Loucy (cell line): Measurements from ENCODE around the gene SYNRG.

Source experiments
- H2AFZ ChIP-seq: fragments of 200-600 bp; sonication (generic); 2 replicates; pipeline ENCODE4 v1.6.0; 2016; ENCODE audit warnings: antibody characterized with exemption, mild to moderate bottlenecking, low read length, moderate library complexity
- H3F3A ChIP-seq: fragments of 200-600 bp; 2 replicates; pipeline ENCODE4 v1.6.0; 2016; ENCODE audit warnings: antibody characterized with exemption, low read depth, mild to moderate bottlenecking
- H3K27me3 ChIP-seq: fragments of 200-600 bp; sonication (generic); 2 replicates; pipeline ENCODE4 v1.6.1; 2014; ENCODE audit warnings: low read length, mild to moderate bottlenecking; ENCODE audit not compliant: insufficient read depth, poor library complexity, severe bottlenecking
- H3K36me3 ChIP-seq: fragments of 200-600 bp; sonication (generic); 2 replicates; pipeline ENCODE4 v1.6.1; 2016; ENCODE audit warnings: low read length; ENCODE audit not compliant: insufficient read depth
- H3K4me1 ChIP-seq: fragments of 200-600 bp; sonication (generic); 2 replicates; pipeline ENCODE4 v1.5.1; 2014; ENCODE audit warnings: low read length, mild to moderate bottlenecking; ENCODE audit not compliant: insufficient read depth, poor library complexity, severe bottlenecking
- H3K4me2 ChIP-seq: fragments of 200-600 bp; sonication (generic); 2 replicates; pipeline ENCODE4 v1.6.0; 2014; ENCODE audit warnings: antibody characterized with exemption, low read length, low read depth, mild to moderate bottlenecking; ENCODE audit not compliant: poor library complexity, severe bottlenecking
- H3K4me3 ChIP-seq: fragments of 200-600 bp; sonication (generic); 2 replicates; pipeline ENCODE4 v1.5.1; 2014; ENCODE audit warnings: low read length, mild to moderate bottlenecking, mixed read lengths; ENCODE audit not compliant: poor library complexity, severe bottlenecking
- H3K79me2 ChIP-seq: fragments of 200-600 bp; sonication (generic); 2 replicates; pipeline ENCODE4 v1.6.1; 2014; ENCODE audit warnings: low read length; ENCODE audit not compliant: insufficient read depth
- H3K9ac ChIP-seq: fragments of 200-600 bp; sonication (generic); 2 replicates; pipeline ENCODE4 v1.6.0; 2014; ENCODE audit warnings: mild to moderate bottlenecking, low read depth, low read length, moderate library complexity; ENCODE audit not compliant: poor library complexity, severe bottlenecking
- H3K9me2 ChIP-seq: fragments of 200-600 bp; sonication (generic); replicated peaks from 2 replicates; pipeline ENCODE4 v1.6.1; 2016; ENCODE audit warnings: low read depth, low read length, mixed read lengths
- H3K9me3 ChIP-seq: fragments of 200-600 bp; sonication (generic); 2 replicates; pipeline ENCODE4 v1.6.1; 2014; ENCODE audit warnings: mild to moderate bottlenecking, antibody characterized with exemption, low read length, low read depth; ENCODE audit not compliant: insufficient read depth
- H4K20me1 ChIP-seq: fragments of 200-600 bp; sonication (generic); 2 replicates; pipeline ENCODE4 v1.6.0; 2014; ENCODE audit warnings: antibody characterized with exemption, low read length, mild to moderate bottlenecking; ENCODE audit not compliant: insufficient read depth, poor library complexity, severe bottlenecking
- EZH2phosphoT487 ChIP-seq: fragments of 200-600 bp; IDR thresholded peaks from 2 replicates; pipeline ENCODE4 v1.6.1; 2018; ENCODE audit warnings: antibody characterized with exemption, mild to moderate bottlenecking, moderate library complexity, borderline replicate concordance
- TF ChIP-seq, protein P1 (sequence below): fragments of 200-600 bp; sonication (generic); conservative IDR thresholded peaks from 2 replicates; pipeline ENCODE4 v1.5.1; 2014; ENCODE audit warnings: mild to moderate bottlenecking, antibody characterized with exemption, low read length

The SYNRG gene

DNA sequence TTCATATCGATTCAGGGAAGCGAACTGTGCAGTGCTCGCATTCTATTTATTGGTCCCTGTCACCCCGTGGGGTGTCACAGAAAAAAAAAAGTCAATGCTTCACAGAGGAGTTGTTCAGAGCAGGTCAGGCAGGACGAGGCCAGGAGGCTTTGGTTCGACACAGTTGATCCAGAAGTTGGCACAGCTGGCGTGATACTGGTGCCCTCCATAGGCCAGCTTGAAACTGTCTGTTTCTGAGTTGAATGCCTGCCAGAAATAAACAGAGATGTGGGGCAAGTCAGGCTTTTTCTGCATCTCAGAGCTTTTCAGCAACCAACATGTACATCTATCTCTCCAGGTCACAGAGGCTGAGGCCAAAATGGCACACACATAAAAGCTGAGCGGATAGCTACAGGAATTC, 90.4 kb downstream of the SYNRG start:
- TF ChIP-seq, protein P1, sequence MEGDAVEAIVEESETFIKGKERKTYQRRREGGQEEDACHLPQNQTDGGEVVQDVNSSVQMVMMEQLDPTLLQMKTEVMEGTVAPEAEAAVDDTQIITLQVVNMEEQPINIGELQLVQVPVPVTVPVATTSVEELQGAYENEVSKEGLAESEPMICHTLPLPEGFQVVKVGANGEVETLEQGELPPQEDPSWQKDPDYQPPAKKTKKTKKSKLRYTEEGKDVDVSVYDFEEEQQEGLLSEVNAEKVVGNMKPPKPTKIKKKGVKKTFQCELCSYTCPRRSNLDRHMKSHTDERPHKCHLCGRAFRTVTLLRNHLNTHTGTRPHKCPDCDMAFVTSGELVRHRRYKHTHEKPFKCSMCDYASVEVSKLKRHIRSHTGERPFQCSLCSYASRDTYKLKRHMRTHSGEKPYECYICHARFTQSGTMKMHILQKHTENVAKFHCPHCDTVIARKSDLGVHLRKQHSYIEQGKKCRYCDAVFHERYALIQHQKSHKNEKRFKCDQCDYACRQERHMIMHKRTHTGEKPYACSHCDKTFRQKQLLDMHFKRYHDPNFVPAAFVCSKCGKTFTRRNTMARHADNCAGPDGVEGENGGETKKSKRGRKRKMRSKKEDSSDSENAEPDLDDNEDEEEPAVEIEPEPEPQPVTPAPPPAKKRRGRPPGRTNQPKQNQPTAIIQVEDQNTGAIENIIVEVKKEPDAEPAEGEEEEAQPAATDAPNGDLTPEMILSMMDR: peak; percentile 30; the same call in 1 of the 2 replicates
- TF ChIP-seq EZH2phosphoT487: no peak
- H3K79me2 ChIP-seq: no peaks in the 10 kb centered on the region
- H3K9me2 ChIP-seq: no peaks in the 10 kb centered on the region
- peaks cover 11% of the 10 kb centered on the region for H3F3A ChIP-seq
- H3K4me1 ChIP-seq: peaks cover 28% of the 10 kb centered on the region
- no peak overlapping the region for H2AFZ ChIP-seq
- no peaks in the 10 kb centered on the region for H3K27me3 ChIP-seq
- peak overlapping the region; percentile 39 for H3K9ac ChIP-seq
- peak overlapping the region; percentile 67 for H3K4me2 ChIP-seq
- no peaks in the 10 kb centered on the region for H3K9me3 ChIP-seq
- peaks cover 62% of the 10 kb centered on the region for H3K36me3 ChIP-seq
- H4K20me1 ChIP-seq: peaks cover 4% of the 10 kb centered on the region
- H3K4me3 ChIP-seq: peak overlapping the region; percentile 38

DNA sequence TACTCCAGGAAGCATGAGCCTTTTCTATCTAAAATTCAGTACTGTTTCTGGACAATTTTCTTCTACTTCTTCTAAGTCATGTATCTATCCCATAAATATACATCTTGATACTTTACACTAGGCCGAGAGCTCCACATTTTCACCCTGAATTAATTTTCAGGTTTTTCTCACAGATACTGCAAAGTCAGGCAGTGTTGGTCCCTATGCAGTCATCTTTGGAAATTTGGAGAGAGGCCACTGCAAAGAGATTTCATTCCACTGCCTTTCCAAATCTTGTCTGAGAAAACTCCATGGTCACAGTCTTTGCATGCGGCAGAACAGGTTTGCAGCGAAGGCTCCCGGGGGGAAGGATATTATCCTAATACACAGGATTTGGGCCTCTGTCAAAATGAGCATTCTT, 91.3 kb downstream of the SYNRG start:
- Histone ChIP-seq H3K9me3 (no peaks in the 10 kb centered on the region), H2AFZ (no peak overlapping the region), H3K36me3 (peaks cover 61% of the 10 kb centered on the region), H3K4me1 (peaks cover 28% of the 10 kb centered on the region), H3K79me2 (no peaks in the 10 kb centered on the region), H3K27me3 (no peaks in the 10 kb centered on the region), H3K4me3 (no peak overlapping the region), H3K9me2 (no peaks in the 10 kb centered on the region), H3F3A (peaks cover 11% of the 10 kb centered on the region), H3K4me2 (no peak overlapping the region), H3K9ac (no peak overlapping the region), H4K20me1 (peaks cover 4% of the 10 kb centered on the region)
- no peak for TF ChIP-seq EZH2phosphoT487
- TF ChIP-seq, protein P1: no peak

DNA sequence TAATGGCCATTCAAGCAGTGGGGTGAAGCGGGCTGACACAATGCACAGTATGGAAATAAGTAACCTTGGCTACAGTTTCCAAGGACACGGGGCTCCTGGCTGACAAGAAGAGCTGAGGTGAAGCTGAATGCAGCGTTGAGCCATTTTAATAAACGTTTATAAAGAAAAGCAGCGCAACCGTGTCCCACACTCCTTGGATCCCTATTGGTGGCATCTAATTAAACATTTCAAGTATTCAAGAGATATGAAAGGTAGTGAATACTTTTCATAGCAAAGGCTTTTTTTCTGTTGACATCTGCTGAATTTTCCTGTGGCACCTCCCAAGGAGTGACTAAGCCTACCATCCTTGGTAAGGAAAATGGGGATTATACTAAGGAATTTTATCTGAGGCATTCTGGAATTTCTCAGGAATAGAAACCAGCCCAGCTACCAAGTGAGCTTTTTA, 93.1 kb downstream of the SYNRG start:
- H3F3A ChIP-seq: peaks cover 11% of the 10 kb centered on the region
- TF ChIP-seq, protein P1: no peak
- H3K9ac ChIP-seq: no peak overlapping the region
- H3K9me2 ChIP-seq: no peaks in the 10 kb centered on the region
- H3K9me3 ChIP-seq: no peaks in the 10 kb centered on the region
- no peaks in the 10 kb centered on the region for H3K79me2 ChIP-seq
- H3K36me3 ChIP-seq: peaks cover 73% of the 10 kb centered on the region
- H3K4me3 ChIP-seq: no peak overlapping the region
- H3K4me1 ChIP-seq: peaks cover 28% of the 10 kb centered on the region
- no peaks in the 10 kb centered on the region for H3K27me3 ChIP-seq
- H4K20me1 ChIP-seq: peaks cover 4% of the 10 kb centered on the region
- H2AFZ ChIP-seq: no peak overlapping the region
- no peak overlapping the region for H3K4me2 ChIP-seq
